GM12872 (cell line): ENCODE measurements around the gene PRLR.

Experiments used
- CTCF ChIP-seq: IDR thresholded peaks from 3 replicates; pipeline ENCODE4 v1.5.1; 2011; ENCODE audit warnings: low read depth, mild to moderate bottlenecking, low read length, moderate library complexity; ENCODE audit not compliant: insufficient read depth

The PRLR gene

GRCh38 chr5:35240892-35241291 lies 10.6 kb upstream of the PRLR start:
- TF ChIP-seq CTCF, result no peak

- TF ChIP-seq CTCF, result no peak
Measured at GRCh38 chr5:35239911-35240610, 9.8 kb upstream of the PRLR start.

- no peak for TF ChIP-seq CTCF
Measured at GRCh38 chr5:35239476-35239875, 9.2 kb upstream of the PRLR start.

- TF ChIP-seq CTCF, result no peak
Measured at GRCh38 chr5:35237580-35238376, 7.5 kb upstream of the PRLR start.

- no peak for TF ChIP-seq CTCF
Measured at GRCh38 chr5:35236770-35237169, 6.5 kb upstream of the PRLR start.

GRCh38 chr5:35233601-35234000 lies 3.3 kb upstream of the PRLR start:
- TF ChIP-seq CTCF, result no peak

GRCh38 chr5:35233121-35233520 lies 2.8 kb upstream of the PRLR start:
- TF ChIP-seq CTCF, result no peak
